C4-2B (cell line): ENCODE measurements around the gene NCOA1.
"Not testable (repeated sequence)": the region's sequence is repeated elsewhere in the genome, so short reads cannot be mapped to it uniquely, and the experiment has no call there.

Source experiments
- ZFX ChIP-seq: fragments of 450-650 bp; IDR thresholded peaks from 2 replicates; pipeline ENCODE4 v1.6.1; 2017
- TF ChIP-seq, protein P1 (sequence below): fragments of 450-650 bp; conservative IDR thresholded peaks from 2 replicates; pipeline ENCODE4 v1.5.1; 2017; ENCODE audit warnings: mild to moderate bottlenecking

DNA sequence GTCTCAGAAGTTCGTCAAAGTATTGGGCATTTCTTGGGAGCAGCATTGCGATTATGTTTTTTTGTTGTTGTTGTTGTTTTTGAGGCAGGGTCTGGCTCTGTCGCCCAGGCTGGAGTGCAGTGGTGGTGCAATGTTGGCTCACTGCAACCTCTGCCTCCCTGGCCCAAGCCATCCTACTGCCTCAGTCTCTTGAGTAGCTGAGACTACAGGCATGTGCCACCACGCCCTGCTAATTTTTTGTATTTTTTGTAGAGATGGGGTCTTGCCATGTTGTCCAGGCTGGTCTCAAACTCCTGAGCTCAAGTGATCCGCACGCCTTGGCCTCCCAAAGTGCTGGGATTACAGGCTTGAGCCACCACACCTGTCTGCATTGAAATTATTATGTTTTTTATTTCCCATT lies 109.1 kb downstream of the NCOA1 start:
- TF ChIP-seq, protein P1, sequence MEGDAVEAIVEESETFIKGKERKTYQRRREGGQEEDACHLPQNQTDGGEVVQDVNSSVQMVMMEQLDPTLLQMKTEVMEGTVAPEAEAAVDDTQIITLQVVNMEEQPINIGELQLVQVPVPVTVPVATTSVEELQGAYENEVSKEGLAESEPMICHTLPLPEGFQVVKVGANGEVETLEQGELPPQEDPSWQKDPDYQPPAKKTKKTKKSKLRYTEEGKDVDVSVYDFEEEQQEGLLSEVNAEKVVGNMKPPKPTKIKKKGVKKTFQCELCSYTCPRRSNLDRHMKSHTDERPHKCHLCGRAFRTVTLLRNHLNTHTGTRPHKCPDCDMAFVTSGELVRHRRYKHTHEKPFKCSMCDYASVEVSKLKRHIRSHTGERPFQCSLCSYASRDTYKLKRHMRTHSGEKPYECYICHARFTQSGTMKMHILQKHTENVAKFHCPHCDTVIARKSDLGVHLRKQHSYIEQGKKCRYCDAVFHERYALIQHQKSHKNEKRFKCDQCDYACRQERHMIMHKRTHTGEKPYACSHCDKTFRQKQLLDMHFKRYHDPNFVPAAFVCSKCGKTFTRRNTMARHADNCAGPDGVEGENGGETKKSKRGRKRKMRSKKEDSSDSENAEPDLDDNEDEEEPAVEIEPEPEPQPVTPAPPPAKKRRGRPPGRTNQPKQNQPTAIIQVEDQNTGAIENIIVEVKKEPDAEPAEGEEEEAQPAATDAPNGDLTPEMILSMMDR = not testable (repeated sequence)
- TF ChIP-seq ZFX = not testable (repeated sequence)
